Liver (tissue), 9 donors: ENCODE measurements around the gene RNMT. TPM values are rescaled to one million over a fixed set of nuclear protein-coding genes. Genes with fewer than 3 reads are reported as not detected.
"Not testable (repeated sequence)": the region's sequence is repeated elsewhere in the genome, so short reads cannot be mapped to it uniquely, and the experiment has no call there.

Experiments used
- DNase-seq: peaks from one replicate; pipeline ENCODE4 v3.0.0-alpha.2; 2017; ENCODE audit warnings: low spot score
- H3K27ac ChIP-seq, 2 donors: one replicate each; pipeline ENCODE4 v1.7.0; 2013; ENCODE audit warnings: inconsistent platforms in 2 of 2, low read length in 2 of 2, control low read depth in 1 of 2, low read depth in 1 of 2, mild to moderate bottlenecking in 1 of 2
- H3K27me3 ChIP-seq, 4 donors: one replicate each; pipeline versions ENCODE4 v1.6.1 to v1.7.0; 2013; ENCODE audit warnings: low read length in 3 of 4, inconsistent platforms in 1 of 4, mild to moderate bottlenecking in 1 of 4, moderate library complexity in 1 of 4; ENCODE audit not compliant: control insufficient read depth in 4 of 4, insufficient read depth in 4 of 4
- H3K36me3 ChIP-seq, 4 donors: one replicate each; pipeline versions ENCODE4 v1.6.1 to v1.7.0; 2013; ENCODE audit warnings: low read length in 3 of 4, mild to moderate bottlenecking in 3 of 4, low read depth in 1 of 4, moderate library complexity in 1 of 4; ENCODE audit not compliant: control insufficient read depth in 4 of 4, insufficient read depth in 3 of 4
- H3K4me1 ChIP-seq, 4 donors: one replicate each; pipeline versions ENCODE4 v1.6.1 to v1.7.0; 2013; ENCODE audit warnings: low read length in 3 of 4, mild to moderate bottlenecking in 3 of 4, moderate library complexity in 1 of 4; ENCODE audit not compliant: control insufficient read depth in 4 of 4, insufficient read depth in 4 of 4
- H3K4me3 ChIP-seq, 3 donors: one replicate each; pipeline versions ENCODE4 v1.6.1 to v1.7.0; 2013; ENCODE audit warnings: low read length in 3 of 3, control low read depth in 1 of 3, low read depth in 1 of 3, mild to moderate bottlenecking in 1 of 3
- H3K9ac ChIP-seq, 2 donors: one replicate each; pipeline ENCODE4 v1.7.0; 2013; ENCODE audit warnings: low read length in 2 of 2, mild to moderate bottlenecking in 2 of 2, moderate library complexity in 2 of 2, control low read depth in 1 of 2, low read depth in 1 of 2
- H3K9me3 ChIP-seq, 4 donors: one replicate each; pipeline versions ENCODE4 v1.6.1 to v1.7.0; 2013; ENCODE audit warnings: low read length in 3 of 4; ENCODE audit not compliant: control insufficient read depth in 4 of 4
- FOXA1 ChIP-seq: IDR thresholded peaks from 2 replicates; pipeline ENCODE4 v1.6.1; 2016; ENCODE audit warnings: antibody characterized with exemption
- GABPA ChIP-seq, 2 donors: IDR thresholded peaks in 1 of 2; conservative IDR thresholded peaks in 1 of 2; 2 replicates each; pipeline ENCODE4 v1.6.1; 2016; ENCODE audit warnings: antibody characterized with exemption in 2 of 2, mild to moderate bottlenecking in 1 of 2, moderate library complexity in 1 of 2
- HNF4A ChIP-seq, 2 donors: conservative IDR thresholded peaks; 2 replicates each; pipeline ENCODE4 v1.6.1; 2016; ENCODE audit warnings: antibody characterized with exemption in 2 of 2, mild to moderate bottlenecking in 2 of 2
- JUND ChIP-seq, 2 donors: IDR thresholded peaks; 2 replicates each; pipeline ENCODE4 v1.6.1; 2016; ENCODE audit warnings: antibody characterized with exemption in 2 of 2
- RAD21 ChIP-seq, 2 donors: IDR thresholded peaks; 2 replicates each; pipeline ENCODE4 v1.6.1; 2016; ENCODE audit warnings: antibody characterized with exemption in 2 of 2, mild to moderate bottlenecking in 2 of 2
- YY1 ChIP-seq: IDR thresholded peaks from 2 replicates; pipeline ENCODE4 v1.6.1; 2016; ENCODE audit warnings: antibody characterized with exemption, mild to moderate bottlenecking
- WGBS: extraction: QIAGEN DNeasy Blood & Tissue Kit; methylation state at CpG from one replicate; pipeline ENCODE4 v1.1.7; 2013; 5-methylcytosine and 5-hydroxymethylcytosine counted together
- polyA plus RNA-seq, 2 donors: library from polyadenylated mRNA; stranded (reverse) in 1 of 2; unstranded in 1 of 2; fragments of 200-250 nt in 1 of 2; fragments of >200 nt in 1 of 2; fragmentation: Nextera tagmentation in 1 of 2; extraction: Ambion mirVana in 1 of 2; gene quantifications; one replicate each; pipeline versions ENCODE4 v1.2.1 to v1.2.3, GENCODE V29; 2013 to 2015
- total RNA-seq, 2 donors: library from RNA; depleted of rRNA; stranded (reverse); fragments of >200 nt; gene quantifications; one replicate each; pipeline ENCODE4 v1.2.3, GENCODE V29; 2014
- TF ChIP-seq, protein P1 (sequence below): IDR thresholded peaks from 2 replicates; pipeline ENCODE4 v1.6.1; 2016; ENCODE audit warnings: antibody characterized with exemption
- TF ChIP-seq, protein P2 (sequence below): IDR thresholded peaks from 2 replicates; pipeline ENCODE4 v1.6.1; 2016; ENCODE audit warnings: antibody characterized with exemption
- TF ChIP-seq, protein P3 (sequence below): IDR thresholded peaks from 2 replicates; pipeline ENCODE4 v1.6.1; 2016; ENCODE audit warnings: antibody characterized with exemption, mild to moderate bottlenecking
- TF ChIP-seq, protein P4 (sequence below): IDR thresholded peaks from 2 replicates; pipeline ENCODE4 v1.6.1; 2016; ENCODE audit warnings: antibody characterized with exemption
- donor health status: healthy.
- donor health status: healthy.
- donor health status: healthy.
- donor health status: healthy.
- donor health status: healthy.

The RNMT gene
- total and polyA plus RNA-seq, 4 donors, result 4.9 to 23.1 (median 11.3) TPM

DNA sequence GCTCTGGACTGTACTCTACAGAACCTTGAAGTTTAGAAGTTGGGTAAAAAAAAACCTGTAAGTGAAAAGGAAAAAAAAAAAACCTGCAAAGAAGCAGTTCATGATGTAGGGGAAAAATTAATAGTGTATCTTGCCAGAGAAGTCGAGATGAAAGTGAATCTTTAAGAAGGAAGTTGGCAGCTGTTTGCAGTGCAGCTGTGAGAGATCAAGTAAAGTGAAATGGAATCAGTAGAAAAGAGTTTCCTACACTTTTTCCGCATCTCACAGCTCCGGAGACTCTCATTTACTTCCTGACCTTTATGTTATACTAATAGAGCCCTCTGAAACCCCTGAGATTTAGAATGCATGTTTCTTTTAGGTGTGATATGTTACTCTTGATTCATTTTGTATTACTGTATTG is 19.2 kb downstream of the RNMT start (continued):
- TF ChIP-seq RAD21 (IDR thresholded peaks at IDR 0.05) (no peak), FOXA1 (no peak), GABPA (IDR thresholded peaks at IDR 0.05 in 1 of 2, conservative IDR thresholded peaks at IDR 0.05 in 1 of 2) (no peak), YY1 (no peak)
- TF ChIP-seq, protein P1, sequence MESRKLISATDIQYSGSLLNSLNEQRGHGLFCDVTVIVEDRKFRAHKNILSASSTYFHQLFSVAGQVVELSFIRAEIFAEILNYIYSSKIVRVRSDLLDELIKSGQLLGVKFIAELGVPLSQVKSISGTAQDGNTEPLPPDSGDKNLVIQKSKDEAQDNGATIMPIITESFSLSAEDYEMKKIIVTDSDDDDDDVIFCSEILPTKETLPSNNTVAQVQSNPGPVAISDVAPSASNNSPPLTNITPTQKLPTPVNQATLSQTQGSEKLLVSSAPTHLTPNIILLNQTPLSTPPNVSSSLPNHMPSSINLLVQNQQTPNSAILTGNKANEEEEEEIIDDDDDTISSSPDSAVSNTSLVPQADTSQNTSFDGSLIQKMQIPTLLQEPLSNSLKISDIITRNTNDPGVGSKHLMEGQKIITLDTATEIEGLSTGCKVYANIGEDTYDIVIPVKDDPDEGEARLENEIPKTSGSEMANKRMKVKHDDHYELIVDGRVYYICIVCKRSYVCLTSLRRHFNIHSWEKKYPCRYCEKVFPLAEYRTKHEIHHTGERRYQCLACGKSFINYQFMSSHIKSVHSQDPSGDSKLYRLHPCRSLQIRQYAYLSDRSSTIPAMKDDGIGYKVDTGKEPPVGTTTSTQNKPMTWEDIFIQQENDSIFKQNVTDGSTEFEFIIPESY, result no peak
- TF ChIP-seq, protein P2, sequence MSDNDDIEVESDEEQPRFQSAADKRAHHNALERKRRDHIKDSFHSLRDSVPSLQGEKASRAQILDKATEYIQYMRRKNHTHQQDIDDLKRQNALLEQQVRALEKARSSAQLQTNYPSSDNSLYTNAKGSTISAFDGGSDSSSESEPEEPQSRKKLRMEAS, result no peak

DNA sequence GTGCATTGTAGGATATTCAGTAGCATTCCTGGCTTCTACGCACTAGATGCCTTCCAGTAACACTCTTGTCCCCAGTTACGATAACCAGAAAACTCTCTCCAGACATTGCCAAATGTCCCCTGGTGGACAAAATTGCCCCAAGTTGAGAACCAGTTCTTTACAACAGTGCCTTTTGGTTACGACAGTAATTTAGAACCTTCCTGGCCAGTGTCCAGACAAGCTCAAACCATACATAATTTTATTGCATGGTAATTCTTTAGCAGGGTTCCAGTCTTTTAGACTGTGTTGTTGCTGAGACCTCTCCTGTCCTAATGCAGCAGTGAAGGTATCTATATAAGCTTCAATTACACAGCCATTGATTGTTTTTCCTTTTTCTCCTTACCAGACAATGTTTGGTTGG is 20.2 kb downstream of the RNMT start:
- DNase-seq, result no peak
- 89% methylated on average over 3 of the region's 3 CpGs for WGBS
- Histone ChIP-seq H3K4me3 (no peak overlapping the region), H3K27ac (no peak overlapping the region), H3K9ac (no peak overlapping the region), H3K27me3 (no peaks in the 10 kb centered on the region), H3K4me1 (no peaks in the 10 kb centered on the region), H3K9me3 (no peaks in the 10 kb centered on the region), H3K36me3 (peaks cover 7 to 48% (median 38%) of the 10 kb centered on the region in 4 donors)
- TF ChIP-seq JUND (IDR thresholded peaks at IDR 0.05) (no peak), YY1 (no peak), HNF4A (conservative IDR thresholded peaks at IDR 0.05) (no peak)
- TF ChIP-seq, protein P2, result no peak
- TF ChIP-seq, protein P3, sequence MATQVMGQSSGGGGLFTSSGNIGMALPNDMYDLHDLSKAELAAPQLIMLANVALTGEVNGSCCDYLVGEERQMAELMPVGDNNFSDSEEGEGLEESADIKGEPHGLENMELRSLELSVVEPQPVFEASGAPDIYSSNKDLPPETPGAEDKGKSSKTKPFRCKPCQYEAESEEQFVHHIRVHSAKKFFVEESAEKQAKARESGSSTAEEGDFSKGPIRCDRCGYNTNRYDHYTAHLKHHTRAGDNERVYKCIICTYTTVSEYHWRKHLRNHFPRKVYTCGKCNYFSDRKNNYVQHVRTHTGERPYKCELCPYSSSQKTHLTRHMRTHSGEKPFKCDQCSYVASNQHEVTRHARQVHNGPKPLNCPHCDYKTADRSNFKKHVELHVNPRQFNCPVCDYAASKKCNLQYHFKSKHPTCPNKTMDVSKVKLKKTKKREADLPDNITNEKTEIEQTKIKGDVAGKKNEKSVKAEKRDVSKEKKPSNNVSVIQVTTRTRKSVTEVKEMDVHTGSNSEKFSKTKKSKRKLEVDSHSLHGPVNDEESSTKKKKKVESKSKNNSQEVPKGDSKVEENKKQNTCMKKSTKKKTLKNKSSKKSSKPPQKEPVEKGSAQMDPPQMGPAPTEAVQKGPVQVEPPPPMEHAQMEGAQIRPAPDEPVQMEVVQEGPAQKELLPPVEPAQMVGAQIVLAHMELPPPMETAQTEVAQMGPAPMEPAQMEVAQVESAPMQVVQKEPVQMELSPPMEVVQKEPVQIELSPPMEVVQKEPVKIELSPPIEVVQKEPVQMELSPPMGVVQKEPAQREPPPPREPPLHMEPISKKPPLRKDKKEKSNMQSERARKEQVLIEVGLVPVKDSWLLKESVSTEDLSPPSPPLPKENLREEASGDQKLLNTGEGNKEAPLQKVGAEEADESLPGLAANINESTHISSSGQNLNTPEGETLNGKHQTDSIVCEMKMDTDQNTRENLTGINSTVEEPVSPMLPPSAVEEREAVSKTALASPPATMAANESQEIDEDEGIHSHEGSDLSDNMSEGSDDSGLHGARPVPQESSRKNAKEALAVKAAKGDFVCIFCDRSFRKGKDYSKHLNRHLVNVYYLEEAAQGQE, result no peak
- TF ChIP-seq, protein P4, sequence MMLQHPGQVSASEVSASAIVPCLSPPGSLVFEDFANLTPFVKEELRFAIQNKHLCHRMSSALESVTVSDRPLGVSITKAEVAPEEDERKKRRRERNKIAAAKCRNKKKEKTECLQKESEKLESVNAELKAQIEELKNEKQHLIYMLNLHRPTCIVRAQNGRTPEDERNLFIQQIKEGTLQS, result no peak

DNA sequence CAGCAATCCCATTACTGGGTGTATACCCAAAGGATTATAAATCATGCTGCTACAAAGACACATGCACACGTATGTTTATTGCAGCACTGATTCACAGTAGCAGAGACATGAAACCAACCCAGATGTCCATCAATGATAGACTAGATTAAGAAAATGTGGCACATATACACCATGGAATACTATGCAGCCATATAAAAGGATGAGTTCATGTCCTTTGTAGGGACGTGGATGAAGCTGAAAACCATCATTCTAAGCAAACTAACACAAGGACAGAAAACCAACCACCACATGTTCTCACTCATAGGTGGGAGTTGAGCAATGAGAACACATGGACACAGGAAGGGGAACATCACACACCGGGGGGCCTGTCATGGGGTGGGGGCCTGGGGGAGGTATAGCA is 25.1 kb downstream of the RNMT start:
- peaks cover 4 to 14% (median 10%) of the 10 kb centered on the region in 4 donors for H3K4me1 ChIP-seq
- not testable (repeated sequence) for H3K9ac ChIP-seq, DNase-seq, H3K27me3 ChIP-seq, H3K9me3 ChIP-seq, H3K27ac ChIP-seq, H3K4me3 ChIP-seq
- WGBS, result 99% methylated on average over 3 of the region's 3 CpGs
- H3K36me3 ChIP-seq, result peaks cover 13 to 36% (median 27%) of the 10 kb centered on the region in 4 donors
